Measurements from ENCODE around the gene TMEM125. TPM values are rescaled to one million over a fixed set of nuclear protein-coding genes. Genes with fewer than 3 reads are reported as not detected.

The TMEM125 gene
- total RNA-seq, 1 donor from 2014 or later, result 41.1 TPM

- peaks cover 47% of the 10 kb centered on the region for H3K4me1 Mint-ChIP-seq (ENCODE audit: low read depth)
Observed at GRCh38 chr1:43280692-43281091, 10.9 kb downstream of the TMEM125 start.

GRCh38 chr1:43282220-43283195 is 12.7 kb downstream of the TMEM125 start:
- Mint-ChIP-seq H3K36me3 (ENCODE audit: insufficient read depth) (peaks cover 19% of the 10 kb centered on the region), H3K9me3 (ENCODE audit: low read depth) (no peaks in the 10 kb centered on the region), H3K27ac (peak overlapping the region; percentile 74), H3K4me3 (ENCODE audit: low read depth) (peak overlapping the region; percentile 11), H3K27me3 (no peaks in the 10 kb centered on the region), H3K4me1 (ENCODE audit: low read depth) (peaks cover 41% of the 10 kb centered on the region)
- no peak for DNase-seq (ENCODE audit: low spot score, unreplicated experiment)
- TF ChIP-seq, protein P1, sequence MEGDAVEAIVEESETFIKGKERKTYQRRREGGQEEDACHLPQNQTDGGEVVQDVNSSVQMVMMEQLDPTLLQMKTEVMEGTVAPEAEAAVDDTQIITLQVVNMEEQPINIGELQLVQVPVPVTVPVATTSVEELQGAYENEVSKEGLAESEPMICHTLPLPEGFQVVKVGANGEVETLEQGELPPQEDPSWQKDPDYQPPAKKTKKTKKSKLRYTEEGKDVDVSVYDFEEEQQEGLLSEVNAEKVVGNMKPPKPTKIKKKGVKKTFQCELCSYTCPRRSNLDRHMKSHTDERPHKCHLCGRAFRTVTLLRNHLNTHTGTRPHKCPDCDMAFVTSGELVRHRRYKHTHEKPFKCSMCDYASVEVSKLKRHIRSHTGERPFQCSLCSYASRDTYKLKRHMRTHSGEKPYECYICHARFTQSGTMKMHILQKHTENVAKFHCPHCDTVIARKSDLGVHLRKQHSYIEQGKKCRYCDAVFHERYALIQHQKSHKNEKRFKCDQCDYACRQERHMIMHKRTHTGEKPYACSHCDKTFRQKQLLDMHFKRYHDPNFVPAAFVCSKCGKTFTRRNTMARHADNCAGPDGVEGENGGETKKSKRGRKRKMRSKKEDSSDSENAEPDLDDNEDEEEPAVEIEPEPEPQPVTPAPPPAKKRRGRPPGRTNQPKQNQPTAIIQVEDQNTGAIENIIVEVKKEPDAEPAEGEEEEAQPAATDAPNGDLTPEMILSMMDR (IDR thresholded peaks at IDR 0.05; ENCODE audit: unreplicated experiment), result no peak

More at GRCh38 chr1:43280692-43281091, 10.9 kb downstream of the TMEM125 start:
- H3K4me3 Mint-ChIP-seq (ENCODE audit: low read depth), result no peak overlapping the region
- no peak for DNase-seq (ENCODE audit: low spot score, unreplicated experiment)
- H3K27ac Mint-ChIP-seq, result no peak overlapping the region
- H3K27me3 Mint-ChIP-seq, result no peaks in the 10 kb centered on the region
- peaks cover 21% of the 10 kb centered on the region for H3K36me3 Mint-ChIP-seq (ENCODE audit: insufficient read depth)
- H3K9me3 Mint-ChIP-seq (ENCODE audit: low read depth), result no peaks in the 10 kb centered on the region
- TF ChIP-seq, protein P1 (IDR thresholded peaks at IDR 0.05; ENCODE audit: unreplicated experiment), result no peak

GRCh38 chr1:43284065-43284464 is 14.3 kb downstream of the TMEM125 start:
- peaks cover 17% of the 10 kb centered on the region for H3K36me3 Mint-ChIP-seq (ENCODE audit: insufficient read depth)
- H3K27me3 Mint-ChIP-seq, result no peaks in the 10 kb centered on the region
- peak overlapping the region; percentile 91 for H3K4me3 Mint-ChIP-seq (ENCODE audit: low read depth)
- TF ChIP-seq, protein P1 (IDR thresholded peaks at IDR 0.05; ENCODE audit: unreplicated experiment), result no peak
- DNase-seq (ENCODE audit: low spot score, unreplicated experiment), result no peak
- H3K4me1 Mint-ChIP-seq (ENCODE audit: low read depth), result peaks cover 39% of the 10 kb centered on the region
- H3K27ac Mint-ChIP-seq, result peak overlapping the region; percentile 98
- no peaks in the 10 kb centered on the region for H3K9me3 Mint-ChIP-seq (ENCODE audit: low read depth)

DNA sequence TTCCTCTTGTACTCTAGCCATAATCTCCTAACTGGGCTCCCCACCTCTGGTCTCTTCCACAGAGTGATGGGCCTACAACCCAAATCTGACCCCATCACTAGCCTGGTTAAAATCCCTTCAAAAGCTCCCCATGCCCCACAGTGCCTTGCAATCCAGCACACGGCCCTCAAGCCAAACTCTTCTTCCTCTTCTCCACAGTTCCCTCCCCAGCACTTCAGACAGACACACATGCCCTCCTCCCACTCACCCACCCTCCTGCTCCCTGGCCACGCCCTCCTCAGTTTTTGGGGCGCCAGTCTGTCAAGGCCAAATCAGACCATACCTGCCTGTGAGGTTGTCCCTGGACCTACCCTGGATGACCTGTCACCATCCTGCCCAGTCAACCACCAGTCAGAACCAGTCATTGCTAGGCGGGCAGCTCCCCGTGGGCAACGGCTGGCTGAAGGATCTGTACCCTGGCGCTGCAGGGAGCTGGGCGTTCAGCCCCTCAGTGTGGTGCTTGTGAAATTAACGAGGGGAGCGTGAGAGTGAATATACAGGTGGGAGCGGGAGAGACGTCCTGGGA is 14.8 kb downstream of the TMEM125 start:
- H3K9me3 Mint-ChIP-seq (ENCODE audit: low read depth), result no peaks in the 10 kb centered on the region
- DNase-seq (ENCODE audit: low spot score, unreplicated experiment), result no peak
- peak overlapping the region; percentile 91 for H3K4me3 Mint-ChIP-seq (ENCODE audit: low read depth)
- H3K27ac Mint-ChIP-seq, result peak overlapping the region; percentile 98
- H3K4me1 Mint-ChIP-seq (ENCODE audit: low read depth), result peaks cover 39% of the 10 kb centered on the region
- H3K27me3 Mint-ChIP-seq, result no peaks in the 10 kb centered on the region
- peaks cover 17% of the 10 kb centered on the region for H3K36me3 Mint-ChIP-seq (ENCODE audit: insufficient read depth)
- TF ChIP-seq, protein P1 (IDR thresholded peaks at IDR 0.05; ENCODE audit: unreplicated experiment), result no peak

DNA sequence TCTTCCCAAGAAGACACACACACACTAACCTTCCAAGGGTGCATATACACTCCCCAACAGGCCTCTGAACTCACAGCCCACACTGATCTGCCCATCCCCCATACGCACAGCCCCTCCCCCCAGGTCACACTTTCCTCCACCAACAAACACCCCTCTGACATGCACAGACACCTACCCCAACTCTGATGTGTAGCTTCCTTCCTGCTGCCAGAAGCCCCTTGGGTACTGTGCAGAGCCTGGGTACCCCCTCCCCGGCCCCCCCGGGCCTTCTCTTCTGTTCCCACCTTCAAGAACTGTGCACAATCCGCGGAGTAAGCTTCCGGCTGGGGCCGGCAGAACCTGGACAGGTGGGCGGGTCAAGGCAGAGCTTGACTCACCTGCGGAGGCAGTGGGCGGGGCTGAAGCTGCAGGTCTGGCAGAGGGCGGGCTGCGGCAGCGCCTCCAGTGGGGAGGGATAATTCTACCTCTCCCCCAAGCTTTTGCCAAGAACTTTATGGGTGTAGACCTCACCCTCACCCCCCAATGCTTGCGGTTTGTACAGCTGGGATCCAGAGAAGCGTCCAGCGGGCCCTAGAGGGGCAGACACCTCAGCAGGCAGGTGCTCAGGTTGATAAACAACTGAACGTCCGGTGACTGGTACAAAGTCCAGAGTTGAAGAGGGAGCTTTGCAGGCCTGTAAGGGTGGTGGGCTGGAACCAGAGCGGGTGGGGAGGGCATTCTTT is 15.6 kb downstream of the TMEM125 start, which contains the start of gene C1orf210:
Gene C1orf210 (minus strand): TSS at position 313 of the 722 bp plus-strand sequence. CDS start 2,311 bp downstream, outside the sequence.
- TF ChIP-seq, protein P1 (IDR thresholded peaks at IDR 0.05; ENCODE audit: unreplicated experiment), result peak; percentile 60
- H3K9me3 Mint-ChIP-seq (ENCODE audit: low read depth), result no peaks in the 10 kb centered on the region
- H3K4me1 Mint-ChIP-seq (ENCODE audit: low read depth), result peaks cover 39% of the 10 kb centered on the region
- peak; percentile 90 for DNase-seq (ENCODE audit: low spot score, unreplicated experiment)
- peak within 1 kb of the TSS; percentile 98 for H3K27ac Mint-ChIP-seq
- peak within 1 kb of the TSS; percentile 91 for H3K4me3 Mint-ChIP-seq (ENCODE audit: low read depth)
- H3K27me3 Mint-ChIP-seq, result no peaks in the 10 kb centered on the region
- peaks cover 10% of the 10 kb centered on the region for H3K36me3 Mint-ChIP-seq (ENCODE audit: insufficient read depth)
